Naive thymus-derived CD8-positive, alpha-beta T cell (primary cell): Measurements from ENCODE around the gene TLL1. TPM values are rescaled to one million over a fixed set of nuclear protein-coding genes. Genes with fewer than 3 reads are reported as not detected.

Experiments
- ATAC-seq, 2 donors: fragments of 150-1000 bp; cut with Tn5 transposase in 1 of 2; sonication (Bioruptor Pico), chemical (Tn5 transposase) in 1 of 2; 1 replicate in 1 of 2; 2 replicates in 1 of 2; pipeline ENCODE4 v1.10.0; 2021; ENCODE audit warnings: mild to moderate bottlenecking in 2 of 2, moderate library complexity in 2 of 2
- POLR2A ChIA-PET: fragments of 350-600 bp; sonication (Branson Sonifier 250); formaldehyde crosslinking; loops from one replicate; lab custom pipeline; 2021; ENCODE audit warnings: antibody characterized with exemption; lab: Charles Lee
- DNase-seq, 10 donors: peaks; one replicate each; pipeline versions ENCODE4 v3.0.0 to v3.0.0-alpha.2; 2020 to 2022
- H3K27ac Mint-ChIP-seq, 10 donors: one replicate each; pipeline ENCODE4 v1.8.0; 2020 to 2022; ENCODE audit warnings: mild to moderate bottlenecking in 10 of 10, mixed read lengths in 10 of 10, moderate library complexity in 4 of 10, inconsistent platforms in 1 of 10
- H3K27me3 Mint-ChIP-seq, 5 donors: one replicate each; pipeline ENCODE4 v1.8.0; 2021 to 2022; ENCODE audit warnings: mixed read lengths in 5 of 5
- H3K36me3 Mint-ChIP-seq, 3 donors: one replicate each; pipeline ENCODE4 v1.8.0; 2020 to 2022; ENCODE audit warnings: mixed read lengths in 3 of 3, mild to moderate bottlenecking in 2 of 3, inconsistent platforms in 1 of 3
- H3K4me1 Mint-ChIP-seq, 4 donors: one replicate each; pipeline ENCODE4 v1.8.0; 2021 to 2022; ENCODE audit warnings: mixed read lengths in 4 of 4
- H3K4me3 Mint-ChIP-seq, 10 donors: one replicate each; pipeline ENCODE4 v1.8.0; 2020 to 2022; ENCODE audit warnings: mild to moderate bottlenecking in 10 of 10, mixed read lengths in 10 of 10, moderate library complexity in 6 of 10, inconsistent platforms in 1 of 10
- H3K9me3 Mint-ChIP-seq, 9 donors: one replicate each; pipeline ENCODE4 v1.8.0; 2020 to 2022; ENCODE audit warnings: mixed read lengths in 9 of 9, mild to moderate bottlenecking in 3 of 9, inconsistent platforms in 1 of 9, moderate library complexity in 1 of 9
- polyA plus RNA-seq, 3 donors: library from polyadenylated mRNA; unstranded; fragments of 300-500 nt; fragmentation: Illumina TruSeq; gene quantifications; one replicate each; pipeline ENCODE4 v1.2.3, GENCODE V29; 2021
- total RNA-seq, 8 experiments: library from RNA in 2 of 8; stranded (reverse) in 2 of 8; gene quantifications; one replicate each; pipeline ENCODE4 v1.2.3 and lab custom pipeline; 2021 to 2026

TLL1 gene
- total and polyA plus RNA-seq, 5 experiments from 2014 or later, result not detected

- Mint-ChIP-seq H3K36me3 (no peaks in the 10 kb centered on the region), H3K27me3 (no peaks in the 10 kb centered on the region), H3K4me3 (no peak overlapping the region), H3K4me1 (no peaks in the 10 kb centered on the region), H3K27ac (no peak overlapping the region), H3K9me3 (peaks cover 0 to 5% (median 0%) of the 10 kb centered on the region in 9 donors)
- ATAC-seq (no peak), DNase-seq (no peak)
- POLR2A ChIA-PET, result no interaction called here
Measured at GRCh38 chr4:166045457-166045856, 172.4 kb downstream of the TLL1 start.

GRCh38 chr4:166049036-166049435, 176.0 kb downstream of the TLL1 start:
- no peaks in the 10 kb centered on the region for H3K36me3 Mint-ChIP-seq
- no peak for DNase-seq

GRCh38 chr4:166064721-166065120, 191.7 kb downstream of the TLL1 start:
- DNase-seq (no peak), ATAC-seq (no peak)
- POLR2A ChIA-PET, result no interaction called here
- Mint-ChIP-seq H3K27me3 (no peaks in the 10 kb centered on the region), H3K4me3 (no peak overlapping the region), H3K27ac (no peak overlapping the region), H3K4me1 (no peaks in the 10 kb centered on the region), H3K36me3 (no peaks in the 10 kb centered on the region), H3K9me3 (peaks cover 0 to 1% (median 0%) of the 10 kb centered on the region in 9 donors)

More at GRCh38 chr4:166049036-166049435, 176.0 kb downstream of the TLL1 start:
- Mint-ChIP-seq H3K27me3 (no peaks in the 10 kb centered on the region), H3K9me3 (peaks cover 0 to 2% (median 0%) of the 10 kb centered on the region in 9 donors), H3K27ac (no peak overlapping the region), H3K4me1 (no peaks in the 10 kb centered on the region), H3K4me3 (no peak overlapping the region)
- POLR2A ChIA-PET, result no interaction called here
- ATAC-seq, result no peak

GRCh38 chr4:166065324-166065723, 192.3 kb downstream of the TLL1 start:
- no peaks in the 10 kb centered on the region for H3K27me3 Mint-ChIP-seq
- no peak for DNase-seq
- no peaks in the 10 kb centered on the region for H3K4me1 Mint-ChIP-seq
- H3K36me3 Mint-ChIP-seq, result no peaks in the 10 kb centered on the region
- no peak overlapping the region for H3K4me3 Mint-ChIP-seq
- H3K27ac Mint-ChIP-seq, result no peak overlapping the region
- ATAC-seq, result no peak
- POLR2A ChIA-PET, result no interaction called here
- H3K9me3 Mint-ChIP-seq, result peaks cover 0 to 1% (median 0%) of the 10 kb centered on the region in 9 donors

- Mint-ChIP-seq H3K27me3 (no peaks in the 10 kb centered on the region), H3K36me3 (no peaks in the 10 kb centered on the region), H3K27ac (no peak overlapping the region), H3K4me1 (no peaks in the 10 kb centered on the region), H3K9me3 (peaks cover 0 to under 1% (median 0%) of the 10 kb centered on the region in 9 donors), H3K4me3 (no peak overlapping the region)
- ATAC-seq, result no peak
- no peak for DNase-seq
- POLR2A ChIA-PET, result no interaction called here
Measured at GRCh38 chr4:166066936-166067335, 193.9 kb downstream of the TLL1 start.

- no peak overlapping the region for H3K27ac Mint-ChIP-seq
- no peaks in the 10 kb centered on the region for H3K36me3 Mint-ChIP-seq
- DNase-seq, result no peak
- no peaks in the 10 kb centered on the region for H3K27me3 Mint-ChIP-seq
- no peak for ATAC-seq
- POLR2A ChIA-PET, result no interaction called here
- no peaks in the 10 kb centered on the region for H3K4me1 Mint-ChIP-seq
- peaks cover 0 to 2% (median 0%) of the 10 kb centered on the region in 9 donors for H3K9me3 Mint-ChIP-seq
- no peak overlapping the region for H3K4me3 Mint-ChIP-seq
Measured at GRCh38 chr4:166067915-166068314, 194.9 kb downstream of the TLL1 start.

- Mint-ChIP-seq H3K9me3 (peaks cover 0 to 3% (median 0%) of the 10 kb centered on the region in 9 donors), H3K27me3 (no peaks in the 10 kb centered on the region), H3K36me3 (no peaks in the 10 kb centered on the region), H3K4me1 (no peaks in the 10 kb centered on the region), H3K27ac (no peak overlapping the region), H3K4me3 (no peak overlapping the region)
- ATAC-seq (no peak), DNase-seq (no peak)
- POLR2A ChIA-PET, result interaction anchor here (0.9 kb wide), 1 partner anchor 9 kb away, joined by 3 read pairs; no protein-coding TSS in a partner anchor
Measured at GRCh38 chr4:166073783-166074182, 200.7 kb downstream of the TLL1 start.

GRCh38 chr4:166075599-166075998, 202.6 kb downstream of the TLL1 start:
- no peak for ATAC-seq
- Mint-ChIP-seq H3K4me1 (no peaks in the 10 kb centered on the region), H3K36me3 (no peaks in the 10 kb centered on the region), H3K4me3 (no peak overlapping the region), H3K27me3 (no peaks in the 10 kb centered on the region), H3K27ac (no peak overlapping the region), H3K9me3 (peaks cover 0 to 7% (median 0%) of the 10 kb centered on the region in 9 donors)
- no peak for DNase-seq
- POLR2A ChIA-PET, result no interaction called here

- POLR2A ChIA-PET, result no interaction called here
- no peaks in the 10 kb centered on the region for H3K4me1 Mint-ChIP-seq
- DNase-seq, result no peak
- H3K36me3 Mint-ChIP-seq, result no peaks in the 10 kb centered on the region
- no peak for ATAC-seq
- peaks cover 0 to 10% (median 0%) of the 10 kb centered on the region in 9 donors for H3K9me3 Mint-ChIP-seq
- no peak overlapping the region for H3K27ac Mint-ChIP-seq
- no peak overlapping the region for H3K4me3 Mint-ChIP-seq
- no peaks in the 10 kb centered on the region for H3K27me3 Mint-ChIP-seq
Measured at GRCh38 chr4:166077782-166078181, 204.7 kb downstream of the TLL1 start.

- no peaks in the 10 kb centered on the region for H3K36me3 Mint-ChIP-seq
- ATAC-seq (no peak), DNase-seq (no peak)
- no peak overlapping the region for H3K4me3 Mint-ChIP-seq
- H3K27ac Mint-ChIP-seq, result no peak overlapping the region
- POLR2A ChIA-PET, result no interaction called here
- peaks cover 0 to 10% (median 0%) of the 10 kb centered on the region in 9 donors for H3K9me3 Mint-ChIP-seq
- no peaks in the 10 kb centered on the region for H3K27me3 Mint-ChIP-seq
- no peaks in the 10 kb centered on the region for H3K4me1 Mint-ChIP-seq
Measured at GRCh38 chr4:166078383-166078782, 205.3 kb downstream of the TLL1 start.

GRCh38 chr4:166078955-166079354, 205.9 kb downstream of the TLL1 start:
- H3K4me1 Mint-ChIP-seq, result no peaks in the 10 kb centered on the region
- H3K36me3 Mint-ChIP-seq, result no peaks in the 10 kb centered on the region
- ATAC-seq, result no peak
- DNase-seq, result no peak
- H3K27me3 Mint-ChIP-seq, result no peaks in the 10 kb centered on the region
- POLR2A ChIA-PET, result no interaction called here
- peaks cover 0 to 10% (median 0%) of the 10 kb centered on the region in 9 donors for H3K9me3 Mint-ChIP-seq
- H3K27ac Mint-ChIP-seq, result no peak overlapping the region
- H3K4me3 Mint-ChIP-seq, result no peak overlapping the region

GRCh38 chr4:166087569-166087968, 214.5 kb downstream of the TLL1 start:
- Mint-ChIP-seq H3K4me1 (no peaks in the 10 kb centered on the region), H3K27me3 (no peaks in the 10 kb centered on the region), H3K4me3 (no peak overlapping the region), H3K36me3 (no peaks in the 10 kb centered on the region), H3K9me3 (no peaks in the 10 kb centered on the region), H3K27ac (no peak overlapping the region)
- POLR2A ChIA-PET, result no interaction called here
- DNase-seq, result no peak
- no peak for ATAC-seq

- Mint-ChIP-seq H3K9me3 (no peaks in the 10 kb centered on the region), H3K4me3 (no peak overlapping the region), H3K4me1 (no peaks in the 10 kb centered on the region), H3K27me3 (no peaks in the 10 kb centered on the region), H3K27ac (no peak overlapping the region), H3K36me3 (no peaks in the 10 kb centered on the region)
- ATAC-seq, result no peak
- no peak for DNase-seq
- POLR2A ChIA-PET, result no interaction called here
Measured at GRCh38 chr4:166088576-166088975, 215.5 kb downstream of the TLL1 start.

- no peaks in the 10 kb centered on the region for H3K9me3 Mint-ChIP-seq
- H3K27ac Mint-ChIP-seq, result no peak overlapping the region
- DNase-seq (no peak), ATAC-seq (no peak)
- H3K4me1 Mint-ChIP-seq, result no peaks in the 10 kb centered on the region
- H3K36me3 Mint-ChIP-seq, result no peaks in the 10 kb centered on the region
- H3K4me3 Mint-ChIP-seq, result no peak overlapping the region
- H3K27me3 Mint-ChIP-seq, result peaks cover 0 to 2% (median 0%) of the 10 kb centered on the region in 5 donors
- POLR2A ChIA-PET, result no interaction called here
Measured at GRCh38 chr4:166091146-166091545, 218.1 kb downstream of the TLL1 start.
